IPS DF 6.9 (cell line): Measurements from ENCODE around the gene PXMP2.
"Not testable (repeated sequence)": the region's sequence is repeated elsewhere in the genome, so short reads cannot be mapped to it uniquely, and the experiment has no call there.

ENCODE experiments used
- DNase-seq: peaks from one replicate; pipeline ENCODE4 v3.0.0-alpha.2; 2013; ENCODE audit warnings: low read depth, low spot score
- H3K27ac ChIP-seq: one replicate; pipeline ENCODE4 v1.5.1; 2013; ENCODE audit warnings: low read length, control low read depth
- H3K27me3 ChIP-seq: 2 replicates; pipeline ENCODE4 v1.6.1; 2013; ENCODE audit warnings: mild to moderate bottlenecking, low read length; ENCODE audit not compliant: control insufficient read depth, insufficient read depth
- H3K36me3 ChIP-seq: 2 replicates; pipeline ENCODE4 v1.6.1; 2013; ENCODE audit warnings: low read length; ENCODE audit not compliant: control insufficient read depth, insufficient read depth
- H3K4me1 ChIP-seq: 2 replicates; pipeline ENCODE4 v1.6.1; 2013; ENCODE audit warnings: low read length; ENCODE audit not compliant: control insufficient read depth, insufficient read depth
- H3K4me3 ChIP-seq: 2 replicates; pipeline ENCODE4 v1.5.1; 2013; ENCODE audit warnings: mild to moderate bottlenecking, low read length
- H3K9me3 ChIP-seq: 2 replicates; pipeline ENCODE4 v1.6.1; 2013; ENCODE audit warnings: low read length, inconsistent platforms; ENCODE audit not compliant: control insufficient read depth, insufficient read depth
- WGBS: extraction: QIAGEN DNeasy Blood & Tissue Kit; methylation state at CpG from one replicate; pipeline ENCODE4 v1.1.7; 2013; ENCODE audit warnings: mixed read lengths, missing lambda C conversion rate; ENCODE audit not compliant: insufficient read length, insufficient coverage; 5-methylcytosine and 5-hydroxymethylcytosine counted together

The PXMP2 gene

DNA sequence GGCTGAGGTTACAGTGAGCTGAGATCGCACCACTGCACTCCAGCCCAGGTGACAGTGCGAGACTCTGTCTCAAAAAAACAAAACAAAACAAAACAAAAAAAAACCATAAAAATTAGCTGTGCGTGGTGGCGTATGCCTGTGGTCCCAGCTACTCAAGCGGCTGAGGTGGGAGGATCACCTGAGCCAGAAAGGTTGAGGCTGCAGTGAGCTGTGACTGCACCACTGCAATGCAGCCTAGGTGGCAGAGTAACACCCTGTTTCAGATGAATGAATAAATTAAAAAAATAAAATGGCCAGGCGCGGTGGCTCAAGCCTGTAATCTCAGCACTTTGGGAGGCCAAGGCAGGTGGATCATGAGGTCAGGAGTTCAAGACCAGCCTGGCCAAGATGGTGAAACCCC is 66.3 kb downstream of the PXMP2 start:
- H3K4me3 ChIP-seq, H3K27ac ChIP-seq, H3K4me1 ChIP-seq, H3K9me3 ChIP-seq, DNase-seq, H3K27me3 ChIP-seq: not testable (repeated sequence)
- WGBS: no CpG with 5 or more reads among the region's 7 CpGs
- peaks cover 22% of the 10 kb centered on the region; the same call in 1 of the 2 replicates for H3K36me3 ChIP-seq

- no CpG with 5 or more reads among the region's 14 CpGs for WGBS
- Histone ChIP-seq H3K27ac (no peak overlapping the region), H3K4me3 (no peak overlapping the region), H3K27me3 (no peaks in the 10 kb centered on the region), H3K4me1 (no peaks in the 10 kb centered on the region), H3K36me3 (peaks cover 19% of the 10 kb centered on the region; the same call in 1 of the 2 replicates), H3K9me3 (no peaks in the 10 kb centered on the region)
- DNase-seq: no peak
These were observed 67.0 kb downstream of the PXMP2 start for GRCh38 chr12:132754160-132754932.
